WTC11 (cell line): Measurements from ENCODE around the gene MPI. TPM values are rescaled to one million over a fixed set of nuclear protein-coding genes. Genes with fewer than 3 reads are reported as not detected.

Experiments
- AFF4 ChIP-seq: sonication (generic); formaldehyde crosslinking; IDR thresholded peaks from 2 replicates; pipeline ENCODE4 v1.8.1; 2023; ENCODE audit warnings: mild to moderate bottlenecking, missing genetic modification reagents, borderline replicate concordance
- ATF1 ChIP-seq: sonication (generic); formaldehyde crosslinking; IDR thresholded peaks from 2 replicates; pipeline ENCODE4 v1.8.1; 2023; ENCODE audit warnings: mild to moderate bottlenecking, moderate library complexity, missing genetic modification reagents
- CBFB ChIP-seq: sonication (generic); formaldehyde crosslinking; IDR thresholded peaks from 2 replicates; pipeline ENCODE4 v1.8.1; 2022; ENCODE audit warnings: mild to moderate bottlenecking, low read depth, missing genetic modification reagents
- CREB1 ChIP-seq: sonication (generic); formaldehyde crosslinking; IDR thresholded peaks from 2 replicates; pipeline ENCODE4 v1.8.0; 2023; ENCODE audit warnings: mild to moderate bottlenecking, missing genetic modification reagents
- E2F1 ChIP-seq: sonication (generic); formaldehyde crosslinking; IDR thresholded peaks from 2 replicates; pipeline ENCODE4 v1.8.0; 2022; ENCODE audit warnings: mild to moderate bottlenecking, missing genetic modification reagents
- E2F4 ChIP-seq: sonication (generic); formaldehyde crosslinking; IDR thresholded peaks from 2 replicates; pipeline ENCODE4 v1.8.1; 2022; ENCODE audit warnings: low read depth, mild to moderate bottlenecking, moderate library complexity, missing genetic modification reagents, borderline replicate concordance
- E2F5 ChIP-seq: sonication (generic); formaldehyde crosslinking; IDR thresholded peaks from 2 replicates; pipeline ENCODE4 v1.8.1; 2022; ENCODE audit warnings: mild to moderate bottlenecking, moderate library complexity, missing genetic modification reagents
- ETV6 ChIP-seq: sonication (generic); formaldehyde crosslinking; IDR thresholded peaks from 2 replicates; pipeline ENCODE4 v1.8.1; 2022; ENCODE audit warnings: mild to moderate bottlenecking, missing genetic modification reagents
- FOXJ3 ChIP-seq: sonication (generic); formaldehyde crosslinking; IDR thresholded peaks from 2 replicates; pipeline ENCODE4 v1.9.0; 2021; ENCODE audit warnings: missing genetic modification reagents, mild to moderate bottlenecking, borderline replicate concordance
- FOXP1 ChIP-seq: sonication (generic); formaldehyde crosslinking; IDR thresholded peaks from 2 replicates; pipeline ENCODE4 v1.8.0; 2022; ENCODE audit warnings: missing genetic modification reagents, mild to moderate bottlenecking, moderate library complexity, borderline replicate concordance
- HMGA2 ChIP-seq: fragments of 250-450 bp; sonication (Bioruptor Pico); IDR thresholded peaks from 2 replicates; pipeline ENCODE4 v1.4.0; 2021; ENCODE audit warnings: mild to moderate bottlenecking, moderate library complexity
- MAX ChIP-seq: sonication (generic); formaldehyde crosslinking; IDR thresholded peaks from 2 replicates; pipeline ENCODE4 v1.8.0; 2022; ENCODE audit warnings: mild to moderate bottlenecking, missing genetic modification reagents
- MXD4 ChIP-seq: fragments of 250-450 bp; sonication (Bioruptor Pico); IDR thresholded peaks from 2 replicates; pipeline ENCODE4 v1.8.0; 2021; ENCODE audit warnings: mild to moderate bottlenecking, moderate library complexity, borderline replicate concordance
- MYBL2 ChIP-seq: sonication (generic); formaldehyde crosslinking; IDR thresholded peaks from 2 replicates; pipeline ENCODE4 v1.8.1; 2023; ENCODE audit warnings: mild to moderate bottlenecking, moderate library complexity, missing genetic modification reagents
- NFATC4 ChIP-seq: fragments of 250-450 bp; sonication (Bioruptor Pico); IDR thresholded peaks from 2 replicates; pipeline ENCODE4 v1.9.0; 2021; ENCODE audit warnings: mild to moderate bottlenecking
- NFYB ChIP-seq: sonication (generic); formaldehyde crosslinking; conservative IDR thresholded peaks from 2 replicates; pipeline ENCODE4 v1.8.0; 2022; ENCODE audit warnings: low read depth, missing genetic modification reagents
- NR1H2 ChIP-seq: sonication (generic); formaldehyde crosslinking; IDR thresholded peaks from 2 replicates; pipeline ENCODE4 v1.9.0; 2021; ENCODE audit warnings: mild to moderate bottlenecking, moderate library complexity, missing genetic modification reagents
- TCF7 ChIP-seq: sonication (generic); formaldehyde crosslinking; IDR thresholded peaks from 2 replicates; pipeline ENCODE4 v1.8.0; 2022; ENCODE audit warnings: mild to moderate bottlenecking, low read depth, missing genetic modification reagents, moderate library complexity
- TEAD1 ChIP-seq: sonication (generic); formaldehyde crosslinking; IDR thresholded peaks from 2 replicates; pipeline ENCODE4 v1.8.0; 2022; ENCODE audit warnings: mild to moderate bottlenecking, missing genetic modification reagents
- USF2 ChIP-seq: sonication (generic); formaldehyde crosslinking; IDR thresholded peaks from 2 replicates; pipeline ENCODE4 v1.8.1; 2023; ENCODE audit warnings: mild to moderate bottlenecking, missing genetic modification reagents, moderate library complexity
- ZNF121 ChIP-seq: sonication (generic); formaldehyde crosslinking; IDR thresholded peaks from 2 replicates; pipeline ENCODE4 v1.8.0; 2023; ENCODE audit warnings: missing genetic modification reagents
- ZNF219 ChIP-seq: sonication (generic); formaldehyde crosslinking; IDR thresholded peaks from 2 replicates; pipeline ENCODE4 v1.8.0; 2023; ENCODE audit warnings: missing genetic modification reagents, mild to moderate bottlenecking, borderline replicate concordance
- ZNF396 ChIP-seq: fragments of 250-450 bp; sonication (Bioruptor Pico); IDR thresholded peaks from 2 replicates; pipeline ENCODE4 v1.8.0; 2021; ENCODE audit warnings: mild to moderate bottlenecking, moderate library complexity, borderline replicate concordance
- total RNA-seq: library from RNA; stranded (reverse); gene quantifications from 3 replicates; pipeline ENCODE4 v1.2.3, GENCODE V29; 2021
- TF ChIP-seq, protein P1 (sequence below): fragments of 250-450 bp; sonication (Bioruptor Pico); IDR thresholded peaks from 2 replicates; pipeline ENCODE4 v1.9.0; 2021; ENCODE audit warnings: moderate library complexity, mild to moderate bottlenecking, inconsistent platforms, borderline replicate concordance
- TF ChIP-seq, protein P2 (sequence below): fragments of 250-450 bp; sonication (Bioruptor Pico); IDR thresholded peaks from 2 replicates; pipeline ENCODE4 v2.1.2; 2022; ENCODE audit warnings: mild to moderate bottlenecking, moderate library complexity
- TF ChIP-seq, protein P3 (sequence below): fragments of 200-600 bp; IDR thresholded peaks from 2 replicates; pipeline ENCODE4 v1.8.0; 2022; ENCODE audit warnings: antibody characterized with exemption

MPI gene
- total RNA-seq, 1 experiment from 2014 or later = 36.3 TPM

DNA sequence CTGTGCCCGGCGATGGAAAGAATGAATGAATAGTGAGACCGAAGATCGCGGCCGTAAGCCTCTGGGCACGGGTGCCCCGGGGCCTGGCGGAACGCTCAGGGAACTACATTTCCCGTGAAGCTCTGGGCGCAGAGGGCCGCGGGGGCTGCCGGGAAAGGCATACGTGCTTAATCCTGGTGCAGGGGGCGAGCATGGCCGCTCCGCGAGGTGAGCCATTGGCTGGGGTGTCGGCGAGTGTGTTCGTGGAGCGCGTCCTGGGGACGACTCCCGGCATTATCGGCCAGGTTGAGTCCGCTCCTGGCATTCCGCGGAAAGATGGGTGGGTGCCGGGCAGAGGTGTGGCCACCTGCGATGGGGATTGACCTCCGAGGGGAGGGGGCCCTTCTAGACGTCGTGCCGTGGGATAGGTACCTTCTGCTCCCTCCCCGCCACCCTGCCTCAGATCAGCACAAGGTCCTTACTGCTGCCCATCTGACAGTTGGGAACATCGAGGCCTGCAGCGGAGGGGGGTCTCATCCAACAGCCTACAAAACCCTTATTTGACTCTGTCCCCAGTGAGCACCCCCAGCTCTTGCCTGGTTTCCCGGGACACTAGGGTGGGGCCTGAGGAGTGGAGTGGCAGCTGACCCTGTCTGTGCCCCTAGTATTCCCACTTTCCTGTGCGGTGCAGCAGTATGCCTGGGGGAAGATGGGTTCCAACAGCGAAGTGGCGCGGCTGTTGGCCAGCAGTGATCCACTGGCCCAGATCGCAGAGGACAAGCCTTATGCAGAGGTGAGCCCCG is at the start of gene MPI (continued):
- TF ChIP-seq E2F4 (no peak), TCF7 (no peak), MXD4 (CRISPR knock-in tag) (no peak), ATF1 (no peak), ZNF121 (CRISPR knock-in tag) (no peak), ZNF219 (CRISPR knock-in tag) (no peak), HMGA2 (CRISPR knock-in tag) (no peak), AFF4 (CRISPR knock-in tag) (no peak), E2F5 (CRISPR knock-in tag) (no peak), FOXP1 (CRISPR knock-in tag) (no peak; the same call in 1 of the 2 replicates), MAX (peak; percentile 89), ZNF396 (no peak), CREB1 (0 out of 2 replicates have a peak, but pooled peaks have one; percentile 75), TEAD1 (CRISPR knock-in tag) (0 out of 2 replicates have a peak, but pooled peaks have one; percentile 16), NFATC4 (CRISPR knock-in tag) (peak; percentile 17; the same call in 1 of the 2 replicates), CBFB (CRISPR knock-in tag) (peak; percentile 79; the same call in 1 of the 2 replicates), ETV6 (CRISPR knock-in tag) (0 out of 2 replicates have a peak, but pooled peaks have one; percentile 16), E2F1 (CRISPR knock-in tag) (no peak), USF2 (CRISPR knock-in tag) (peak; percentile 35; the same call in 1 of the 2 replicates), NR1H2 (CRISPR knock-in tag) (no peak), MYBL2 (CRISPR knock-in tag) (no peak), NFYB (CRISPR knock-in tag) (no peak), FOXJ3 (CRISPR knock-in tag) (no peak)
- TF ChIP-seq, protein P1, sequence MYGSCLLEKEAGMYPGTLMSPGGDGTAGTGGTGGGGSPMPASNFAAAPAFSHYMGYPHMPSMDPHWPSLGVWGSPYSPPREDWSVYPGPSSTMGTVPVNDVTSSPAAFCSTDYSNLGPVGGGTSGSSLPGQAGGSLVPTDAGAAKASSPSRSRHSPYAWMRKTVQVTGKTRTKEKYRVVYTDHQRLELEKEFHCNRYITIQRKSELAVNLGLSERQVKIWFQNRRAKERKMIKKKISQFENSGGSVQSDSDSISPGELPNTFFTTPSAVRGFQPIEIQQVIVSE (CRISPR knock-in tag) = no peak
- TF ChIP-seq, protein P2, sequence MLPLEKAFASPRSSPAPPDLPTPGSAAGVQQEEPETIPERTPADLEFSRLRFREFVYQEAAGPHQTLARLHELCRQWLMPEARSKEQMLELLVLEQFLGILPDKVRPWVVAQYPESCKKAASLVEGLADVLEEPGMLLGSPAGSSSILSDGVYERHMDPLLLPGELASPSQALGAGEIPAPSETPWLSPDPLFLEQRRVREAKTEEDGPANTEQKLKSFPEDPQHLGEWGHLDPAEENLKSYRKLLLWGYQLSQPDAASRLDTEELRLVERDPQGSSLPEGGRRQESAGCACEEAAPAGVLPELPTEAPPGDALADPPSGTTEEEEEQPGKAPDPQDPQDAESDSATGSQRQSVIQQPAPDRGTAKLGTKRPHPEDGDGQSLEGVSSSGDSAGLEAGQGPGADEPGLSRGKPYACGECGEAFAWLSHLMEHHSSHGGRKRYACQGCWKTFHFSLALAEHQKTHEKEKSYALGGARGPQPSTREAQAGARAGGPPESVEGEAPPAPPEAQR (CRISPR knock-in tag) = no peak
- TF ChIP-seq, protein P3, sequence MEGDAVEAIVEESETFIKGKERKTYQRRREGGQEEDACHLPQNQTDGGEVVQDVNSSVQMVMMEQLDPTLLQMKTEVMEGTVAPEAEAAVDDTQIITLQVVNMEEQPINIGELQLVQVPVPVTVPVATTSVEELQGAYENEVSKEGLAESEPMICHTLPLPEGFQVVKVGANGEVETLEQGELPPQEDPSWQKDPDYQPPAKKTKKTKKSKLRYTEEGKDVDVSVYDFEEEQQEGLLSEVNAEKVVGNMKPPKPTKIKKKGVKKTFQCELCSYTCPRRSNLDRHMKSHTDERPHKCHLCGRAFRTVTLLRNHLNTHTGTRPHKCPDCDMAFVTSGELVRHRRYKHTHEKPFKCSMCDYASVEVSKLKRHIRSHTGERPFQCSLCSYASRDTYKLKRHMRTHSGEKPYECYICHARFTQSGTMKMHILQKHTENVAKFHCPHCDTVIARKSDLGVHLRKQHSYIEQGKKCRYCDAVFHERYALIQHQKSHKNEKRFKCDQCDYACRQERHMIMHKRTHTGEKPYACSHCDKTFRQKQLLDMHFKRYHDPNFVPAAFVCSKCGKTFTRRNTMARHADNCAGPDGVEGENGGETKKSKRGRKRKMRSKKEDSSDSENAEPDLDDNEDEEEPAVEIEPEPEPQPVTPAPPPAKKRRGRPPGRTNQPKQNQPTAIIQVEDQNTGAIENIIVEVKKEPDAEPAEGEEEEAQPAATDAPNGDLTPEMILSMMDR = no peak
